HG02610 (cell line): ENCODE data around the gene HACE1.
"Not testable (repeated sequence)": the region's sequence is repeated elsewhere in the genome, so short reads cannot be mapped to it uniquely, and the experiment has no call there.

ENCODE experiments used
- ATAC-seq: cut with Tn5 transposase; IDR thresholded peaks from one replicate; pipeline ENCODE4 v1.9.1; 2021; ENCODE audit warnings: mild to moderate bottlenecking, moderate library complexity; ENCODE audit not compliant: unreplicated experiment

HACE1 gene

DNA sequence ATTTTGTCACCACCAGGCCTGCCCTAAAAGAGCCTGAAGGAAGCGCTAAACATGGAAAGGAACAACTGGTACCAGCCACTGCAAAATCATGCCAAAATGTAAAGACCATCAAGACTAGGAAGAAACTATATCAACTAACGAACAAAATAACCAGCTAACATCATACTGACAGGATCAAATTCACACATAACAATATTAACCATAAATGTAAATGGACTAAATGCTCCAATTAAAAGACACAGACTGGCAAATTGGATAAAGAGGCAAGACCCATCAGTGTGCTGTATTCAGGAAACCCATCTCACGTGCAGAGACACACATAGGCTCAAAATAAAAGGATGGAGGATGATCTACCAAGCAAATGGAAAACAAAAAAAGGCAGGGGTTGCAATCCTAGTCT is 120.6 kb downstream of the HACE1 start:
- not testable (repeated sequence) for ATAC-seq

DNA sequence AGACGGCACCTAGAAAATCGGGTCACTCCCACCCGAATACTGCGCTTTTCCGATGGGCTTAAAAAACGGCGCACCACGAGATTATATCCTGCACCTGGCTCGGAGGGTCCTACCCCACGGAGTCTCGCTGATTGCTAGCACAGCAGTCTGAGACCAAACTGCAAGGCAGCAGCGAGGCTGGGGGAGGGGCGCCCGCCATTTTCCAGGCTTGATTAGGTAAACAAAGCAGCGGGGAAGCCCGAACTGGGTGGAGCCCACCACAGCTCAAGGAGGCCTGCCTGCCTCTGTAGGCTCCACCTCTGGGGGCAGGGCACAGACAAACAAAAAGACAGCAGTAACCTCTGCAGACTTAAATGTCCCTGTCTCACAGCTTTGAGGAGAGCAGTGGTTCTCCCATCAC is 122.2 kb downstream of the HACE1 start:
- not testable (repeated sequence) for ATAC-seq

DNA sequence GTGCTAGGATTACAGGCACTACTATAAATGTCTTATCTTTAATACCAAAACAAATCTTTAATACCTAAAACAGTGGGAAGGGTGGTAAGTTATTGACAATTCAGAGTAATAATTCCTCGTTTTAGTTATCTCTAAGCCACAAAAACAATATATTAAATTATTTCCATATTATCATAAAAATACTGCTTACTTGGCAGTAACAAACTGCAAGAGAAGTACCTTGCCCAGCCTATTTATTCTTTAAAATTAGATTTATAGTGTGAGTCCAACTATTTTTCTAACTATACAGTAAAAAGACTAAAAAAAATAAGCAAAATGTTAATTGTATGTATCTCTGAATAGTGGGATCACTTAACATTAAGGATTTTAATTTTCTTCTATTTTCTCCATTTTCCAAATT is 123.2 kb downstream of the HACE1 start:
- no peak for ATAC-seq

DNA sequence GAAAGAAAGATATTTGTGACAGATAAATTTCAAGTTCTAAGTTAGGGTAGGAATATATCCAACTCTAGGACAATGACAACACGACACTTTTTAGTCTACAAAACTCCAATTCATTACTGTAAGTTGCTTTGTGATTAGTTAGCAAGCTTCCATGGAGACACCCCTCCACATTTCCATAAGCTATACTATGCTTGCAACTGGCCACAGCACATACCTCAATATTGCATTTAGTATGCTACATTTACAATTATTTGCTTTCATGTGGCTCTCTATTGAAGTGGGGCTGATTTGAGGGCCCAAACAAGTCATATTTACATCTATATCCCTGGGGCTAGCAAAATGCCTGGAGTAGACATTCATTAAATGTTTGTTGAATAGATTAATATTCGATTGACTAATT is 129.3 kb downstream of the HACE1 start:
- ATAC-seq: no peak

DNA sequence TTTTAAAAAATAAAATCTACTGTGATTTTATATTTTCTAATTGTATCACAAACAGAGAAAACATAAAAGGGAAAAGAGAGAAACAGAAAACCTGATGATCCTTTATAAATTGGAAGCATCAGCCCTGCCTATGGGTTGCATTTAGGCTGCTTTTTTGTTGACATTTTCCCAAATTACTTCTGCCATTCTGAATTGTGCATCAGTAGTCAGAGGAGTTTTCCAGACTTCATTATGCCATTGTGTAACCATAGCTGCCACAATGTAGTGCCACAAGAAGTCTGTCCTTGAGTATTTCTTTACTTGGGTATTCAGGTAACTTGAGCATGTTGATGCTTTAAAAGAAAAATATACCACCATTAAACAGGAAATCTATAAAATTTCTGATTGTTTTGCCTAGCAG is 130.3 kb downstream of the HACE1 start:
- no peak for ATAC-seq

DNA sequence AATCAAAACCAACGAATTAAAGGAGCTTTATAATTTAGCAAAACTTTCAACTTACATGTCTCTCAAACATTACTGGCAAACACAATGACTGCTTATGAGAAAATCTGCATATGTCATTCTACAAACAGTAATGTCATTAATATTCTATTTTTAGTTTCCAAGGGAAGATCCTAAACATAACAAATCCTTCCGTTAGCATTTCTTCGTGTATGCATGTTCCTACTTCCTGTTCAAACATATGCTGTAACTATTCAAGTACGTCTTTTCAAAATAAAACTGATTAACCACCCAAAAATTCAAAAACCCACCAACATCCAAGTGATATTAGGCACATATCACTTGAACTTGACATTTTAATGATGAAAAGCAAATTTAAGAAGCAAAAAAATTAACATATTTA is 131.3 kb downstream of the HACE1 start:
- ATAC-seq: no peak

DNA sequence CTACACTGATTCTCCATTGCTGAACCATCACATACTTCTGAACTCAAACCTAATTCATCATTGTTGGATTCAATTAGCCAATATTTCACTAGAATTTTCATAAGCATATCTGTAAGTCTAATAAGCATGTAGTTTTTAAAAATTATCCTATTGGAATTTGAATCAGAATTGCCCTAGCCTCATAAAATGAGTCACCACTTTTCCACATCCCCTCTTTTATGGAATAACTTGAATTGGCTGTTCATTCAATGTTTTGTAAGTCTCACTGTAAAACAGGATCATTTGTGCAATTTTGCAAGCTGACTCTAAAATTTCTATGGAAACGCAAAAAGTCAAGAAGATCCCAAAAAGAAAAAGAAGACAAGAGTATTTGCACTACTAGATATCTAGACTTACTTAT is 141.0 kb downstream of the HACE1 start:
- no peak for ATAC-seq

DNA sequence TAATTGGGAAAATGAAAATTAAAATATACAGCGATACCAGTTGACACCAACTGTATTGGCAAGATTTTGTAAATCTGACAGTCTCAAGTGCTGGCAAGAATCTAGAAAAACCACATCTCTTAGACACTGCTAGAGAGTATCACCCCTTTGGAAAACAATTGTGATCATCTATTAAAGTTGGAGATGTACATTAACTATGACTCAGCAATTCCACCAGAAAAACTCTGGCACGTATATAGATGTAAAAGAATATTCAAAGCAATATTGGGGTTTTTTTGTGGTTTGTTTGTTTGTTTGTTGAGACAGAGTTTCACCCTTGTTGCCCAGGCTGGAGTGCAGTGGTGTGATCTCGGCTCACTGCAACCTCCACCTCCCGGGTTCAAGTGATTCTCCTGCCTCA is 142.9 kb downstream of the HACE1 start:
- no peak for ATAC-seq

DNA sequence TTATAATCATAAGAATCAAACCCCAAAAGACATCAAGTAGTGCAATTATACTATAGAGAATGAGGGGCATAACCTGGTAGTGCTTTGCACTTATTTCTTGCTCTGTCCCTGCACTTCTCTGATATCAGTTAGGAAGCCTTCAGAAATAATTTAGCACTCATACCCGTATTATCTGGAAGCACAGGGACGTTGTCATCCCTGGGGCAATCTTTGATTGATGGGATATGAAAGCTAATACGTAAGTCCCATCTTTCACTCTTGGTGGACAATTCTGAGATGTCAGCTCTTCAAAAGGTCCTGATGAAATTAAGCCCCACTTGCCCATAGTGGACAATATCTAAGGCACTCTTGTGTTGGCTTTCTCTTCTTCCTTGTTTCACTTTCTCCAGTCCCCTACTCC is 144.9 kb downstream of the HACE1 start:
- ATAC-seq: no peak

DNA sequence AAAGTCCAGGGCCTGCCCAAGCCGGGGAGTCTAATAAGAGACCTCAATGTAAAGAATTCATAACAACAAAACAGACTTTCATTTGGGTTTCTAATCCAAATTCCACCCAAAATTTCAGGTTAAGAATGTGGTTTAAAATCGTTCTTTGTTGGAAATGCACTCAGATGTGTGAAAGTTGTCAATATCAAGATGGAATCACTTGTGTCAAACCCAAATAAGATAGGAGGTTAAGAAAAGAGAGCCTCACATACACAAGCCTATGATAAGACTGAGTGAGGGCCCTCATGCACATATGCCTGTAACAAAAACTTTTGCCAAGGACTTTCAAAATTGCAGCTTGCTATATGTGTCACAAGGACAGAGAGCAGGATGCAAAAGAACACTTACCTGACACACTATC is 145.7 kb downstream of the HACE1 start:
- ATAC-seq: no peak

DNA sequence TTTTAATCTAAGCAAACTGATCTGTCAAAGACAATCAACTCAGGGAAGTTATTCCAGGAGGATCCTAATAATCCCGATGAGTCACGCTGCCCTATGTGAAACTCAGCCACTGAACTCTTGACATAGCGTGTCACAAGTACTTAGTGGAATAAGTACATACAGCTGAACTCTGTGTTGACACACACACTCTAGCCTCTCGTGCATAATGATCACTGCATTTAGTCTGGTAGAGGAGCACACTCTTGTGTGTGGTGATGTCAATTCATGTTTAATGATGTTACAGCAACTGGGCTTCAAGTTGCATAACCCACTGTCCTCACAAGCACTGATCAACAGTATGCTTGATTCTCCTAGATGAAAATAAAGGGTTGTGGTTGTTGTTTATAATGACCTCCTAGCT is 148.3 kb downstream of the HACE1 start:
- no peak for ATAC-seq

DNA sequence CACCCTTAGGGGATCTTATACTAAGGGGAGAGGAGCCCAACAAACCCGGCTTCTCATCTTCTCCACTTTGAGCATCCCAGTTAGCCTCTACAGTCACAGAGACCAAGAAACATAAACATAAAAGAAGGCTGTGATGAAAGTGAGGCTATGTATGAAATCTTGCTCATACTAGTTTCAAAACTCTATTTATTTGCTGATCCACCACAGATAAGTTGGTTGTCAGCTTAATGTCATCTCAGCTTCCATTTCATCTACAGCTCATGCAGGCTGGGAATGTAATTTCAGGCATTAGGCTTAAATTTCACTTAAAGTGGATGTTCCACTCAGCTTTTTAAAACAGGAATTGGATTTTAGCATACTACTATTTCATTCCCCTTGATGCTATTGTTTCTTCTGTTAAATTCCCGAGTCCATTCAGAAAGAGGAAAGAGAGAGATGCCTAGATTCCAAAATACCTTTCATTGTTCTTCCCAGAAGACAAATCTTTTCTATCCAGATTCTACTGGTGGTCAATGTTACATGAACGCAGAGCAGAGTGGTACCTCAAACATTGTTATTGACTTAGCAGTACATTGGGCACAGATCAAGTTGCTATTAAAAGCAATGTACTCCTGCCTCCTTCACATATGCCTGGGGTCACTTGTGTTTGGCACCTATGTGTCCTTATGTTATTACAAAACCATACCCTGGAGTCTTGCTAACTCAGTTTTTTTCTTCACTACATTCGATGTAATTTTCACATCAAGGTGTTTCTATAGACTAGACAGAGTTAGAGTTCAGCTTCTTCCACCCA is 149.0 kb downstream of the HACE1 start:
- ATAC-seq: no peak

DNA sequence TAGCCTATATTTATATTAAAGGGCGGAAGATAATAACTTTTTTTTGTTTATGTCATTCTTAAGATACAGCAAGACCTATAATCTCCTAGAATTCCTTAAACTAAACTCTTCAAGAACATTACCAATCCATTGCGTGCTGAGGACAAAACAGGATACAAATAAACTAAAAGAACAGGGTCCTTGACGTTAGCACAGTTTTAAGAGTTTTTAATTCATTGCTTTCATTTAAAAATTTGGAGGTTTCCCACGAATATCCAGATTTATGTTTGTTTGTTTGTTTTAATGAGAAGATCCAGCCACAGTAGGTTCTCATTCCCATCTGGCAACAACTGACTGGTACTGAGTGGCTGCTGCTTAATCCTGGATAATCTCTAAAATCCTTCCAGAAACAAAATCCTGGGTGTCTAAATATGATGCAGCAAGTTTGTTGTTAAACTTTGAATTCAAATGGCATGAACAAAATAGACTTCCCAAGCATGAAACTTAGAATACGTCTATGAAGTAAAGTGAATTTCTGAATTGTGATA is 153.7 kb downstream of the HACE1 start:
- no peak for ATAC-seq

DNA sequence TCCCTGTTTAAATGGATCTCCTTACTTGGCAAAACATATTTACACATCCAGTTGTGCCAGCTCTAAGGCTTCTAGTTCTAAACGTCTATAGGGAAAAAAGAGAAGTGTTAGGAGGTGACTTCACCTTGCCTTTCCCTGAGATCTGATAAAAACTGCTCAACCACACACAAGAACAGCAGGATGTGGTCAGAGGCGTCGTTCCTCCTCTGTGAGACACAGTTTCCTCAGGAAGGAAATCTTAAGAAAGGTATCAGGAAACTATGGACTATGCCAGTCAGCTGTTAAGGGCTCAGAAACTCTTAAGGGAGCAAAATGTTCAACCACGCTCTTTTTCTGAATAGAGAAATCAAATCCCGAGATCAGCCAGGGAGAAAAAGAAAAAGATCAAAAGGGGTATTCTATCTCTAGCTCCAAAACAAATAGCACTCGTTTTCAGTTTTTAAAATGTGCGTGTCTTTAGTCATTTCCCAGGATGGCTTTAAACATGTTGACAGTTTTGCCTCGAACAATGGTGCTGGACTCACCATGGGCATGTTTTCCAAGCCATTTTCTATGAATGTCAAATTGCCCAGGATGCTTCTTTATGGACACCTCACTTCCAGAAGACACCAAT is 154.5 kb downstream of the HACE1 start:
- ATAC-seq: no peak

DNA sequence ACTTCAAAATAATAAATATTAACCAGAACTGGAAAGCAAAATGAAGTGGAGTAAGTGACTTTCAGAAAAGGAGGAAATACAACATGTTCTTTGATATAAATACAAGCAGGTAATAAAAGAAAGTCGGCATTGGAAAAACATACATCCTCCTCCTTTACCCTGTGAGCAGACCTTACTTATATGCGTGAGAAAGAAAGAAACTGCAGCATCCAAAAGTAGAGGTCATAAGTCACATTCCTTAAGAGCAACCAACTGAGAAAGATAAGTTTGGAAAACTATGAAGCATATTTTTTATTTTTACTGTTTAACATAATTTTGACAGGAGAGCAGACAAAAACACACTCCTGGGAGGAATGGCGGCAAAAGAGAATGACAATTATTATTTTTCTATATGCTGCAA is 155.5 kb downstream of the HACE1 start:
- no peak for ATAC-seq

DNA sequence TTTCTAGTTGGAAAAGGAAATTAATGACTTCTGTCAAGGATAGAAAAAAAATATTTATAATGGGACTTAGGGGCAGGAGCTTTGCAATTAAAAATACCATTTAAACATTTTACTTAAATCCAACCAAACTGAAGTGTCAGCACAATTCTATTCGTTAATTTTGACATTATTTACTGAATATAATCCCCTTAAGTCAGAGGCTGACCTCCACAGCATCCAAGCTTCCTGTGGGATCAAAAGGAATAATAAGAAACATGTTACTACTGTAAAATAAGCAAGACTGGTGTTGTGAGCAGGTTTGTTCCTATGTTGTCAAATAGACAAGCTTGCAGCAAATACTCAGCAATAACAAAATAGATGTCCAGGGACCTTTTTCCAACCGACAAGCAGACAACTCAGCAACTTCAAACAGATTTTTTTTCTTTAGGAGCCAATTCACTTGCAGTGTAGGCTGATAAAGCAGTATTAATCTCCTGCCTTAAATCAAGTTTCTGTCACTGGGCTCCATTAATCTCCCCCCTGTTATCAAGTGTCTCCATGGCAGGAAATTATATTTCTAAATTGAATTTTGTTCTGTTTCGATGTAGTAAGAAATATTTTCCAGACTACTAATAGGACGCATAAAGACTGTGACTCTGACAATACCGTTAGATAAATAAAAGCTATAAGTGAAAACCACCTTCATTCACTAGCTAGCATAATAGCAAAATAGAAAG is 157.4 kb downstream of the HACE1 start:
- ATAC-seq: no peak

DNA sequence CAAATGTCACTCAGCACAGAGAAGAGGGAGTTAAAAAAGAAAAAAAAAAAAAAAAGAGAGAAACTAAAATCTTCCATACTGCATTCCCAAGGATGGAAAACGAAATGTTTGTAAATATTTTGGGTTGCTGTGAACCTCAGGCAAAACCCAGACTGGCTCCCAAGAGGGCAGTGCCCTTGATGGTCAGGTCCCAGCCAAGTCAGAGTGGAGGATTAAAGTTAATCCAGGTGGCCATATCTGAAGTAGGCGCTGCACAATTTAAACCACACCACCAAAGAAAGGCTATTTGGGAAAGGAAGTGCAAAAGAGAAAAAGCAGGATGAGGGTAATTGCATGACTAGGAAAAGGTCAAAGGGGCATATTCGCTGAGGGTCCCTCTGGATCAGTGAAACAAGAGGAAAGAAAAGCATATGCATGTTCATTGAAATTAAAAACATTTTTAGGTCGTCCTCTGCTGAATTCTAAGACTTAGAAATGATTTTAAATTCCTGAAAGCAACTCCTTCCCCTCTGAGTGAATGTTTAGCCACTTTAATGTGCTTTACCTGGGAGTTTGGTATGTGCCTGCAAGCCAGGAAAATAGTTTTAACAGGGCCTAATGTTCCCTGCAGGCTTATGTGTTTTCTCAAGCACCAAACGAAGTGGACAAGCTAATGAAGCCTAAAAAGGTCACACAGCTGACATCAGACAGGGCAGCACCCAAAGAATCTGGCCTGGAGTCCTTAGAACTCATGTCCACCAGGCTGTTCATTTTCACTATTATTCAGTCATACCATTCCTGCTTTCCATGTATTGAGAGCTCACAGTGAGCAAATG is 159.1 kb downstream of the HACE1 start:
- no peak for ATAC-seq

DNA sequence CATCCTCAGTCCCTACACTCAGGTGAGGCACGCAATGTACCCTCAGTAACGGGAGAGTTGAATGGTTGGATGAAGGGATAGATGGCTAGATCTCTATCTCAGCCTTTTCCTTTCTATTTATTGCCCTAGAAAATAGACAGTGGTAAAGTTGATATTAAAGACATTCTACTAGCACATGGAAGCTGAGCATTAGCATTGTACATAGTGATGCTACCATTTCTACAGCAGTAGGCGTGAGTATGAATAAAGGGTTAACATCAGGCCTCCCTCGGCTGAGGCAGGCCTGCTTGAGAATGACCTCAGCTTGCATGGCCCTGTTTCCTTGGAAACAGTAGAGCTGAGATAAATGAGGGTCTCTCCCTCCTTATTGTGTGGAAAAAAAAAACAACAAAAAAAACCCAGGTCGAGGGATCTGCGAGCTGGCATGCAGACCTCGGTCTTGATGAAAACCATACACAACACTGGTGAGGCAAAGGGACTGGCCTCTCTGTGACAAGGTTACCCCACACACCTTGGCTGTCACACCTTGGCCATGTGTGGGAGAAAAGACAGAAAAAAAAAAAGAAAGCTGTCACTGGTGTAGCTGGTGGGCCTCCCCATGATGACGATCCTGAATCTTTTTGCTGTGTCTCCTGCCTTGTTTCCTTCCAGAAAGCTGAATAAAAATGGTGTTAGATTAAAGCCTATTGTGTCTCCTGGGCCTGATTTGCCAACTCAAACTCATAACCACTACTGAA is 160.0 kb downstream of the HACE1 start:
- no peak for ATAC-seq

DNA sequence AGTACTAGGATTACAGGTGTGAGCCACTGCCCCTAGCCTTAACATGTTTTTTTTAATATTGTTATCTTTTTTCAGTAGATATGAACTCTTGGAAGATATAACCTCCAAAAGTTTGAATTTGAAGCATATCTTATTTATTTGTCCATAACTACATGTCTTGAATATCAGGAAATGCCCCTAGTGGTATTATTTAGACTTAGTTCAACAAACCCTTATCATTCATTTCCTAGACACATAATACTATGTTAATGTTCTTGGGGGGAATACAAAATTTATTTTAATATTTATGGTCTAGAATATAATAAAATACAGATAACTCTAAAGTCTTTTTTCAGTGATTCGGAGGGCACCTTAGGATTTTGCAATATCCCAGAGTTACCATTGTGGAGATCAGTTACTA is 160.7 kb downstream of the HACE1 start:
- ATAC-seq: no peak

DNA sequence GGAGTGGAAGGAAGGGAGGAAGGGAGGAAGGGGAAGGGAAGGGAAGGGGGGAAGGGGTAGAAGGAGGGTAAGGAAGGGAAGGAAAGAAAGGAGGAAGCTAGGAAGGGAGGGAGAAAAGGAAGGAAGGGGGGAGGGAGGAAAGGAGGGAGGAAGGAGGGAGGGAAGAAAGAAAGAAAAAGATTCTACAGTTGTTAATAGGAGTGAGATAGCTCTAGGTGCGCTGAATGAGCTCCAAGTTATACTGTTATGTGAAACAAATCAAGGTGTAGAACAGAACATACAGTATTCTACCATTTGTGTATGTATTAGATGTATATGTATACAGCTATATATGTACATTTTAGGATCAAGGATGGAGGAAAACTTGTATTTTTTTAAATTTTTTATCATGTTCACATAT is 167.7 kb downstream of the HACE1 start:
- no peak for ATAC-seq
